Activated CD8-positive, alpha-beta memory T cell treated with anti-CD3 and anti-CD28 coated beads, Interleukin-2, amount 50 U/mL, for 24 hours (primary cell): Measurements from ENCODE around the gene CCDC172.

ENCODE experiments used
- DNase-seq: peaks from one replicate; pipeline ENCODE4 v3.0.0-alpha.2; 2020; ENCODE audit errors: extremely low read depth

CCDC172 gene

GRCh38 chr10:116324227-116324950, at the start of gene CCDC172:
Gene CCDC172 (plus strand): TSS chr10:116324448. CDS start chr10:116325012, 564 bp downstream.
- DNase-seq = no peak

GRCh38 chr10:116276981-116277380, 47.3 kb upstream of the CCDC172 start:
- no peak for DNase-seq

GRCh38 chr10:116278846-116279245, 45.4 kb upstream of the CCDC172 start:
- DNase-seq = no peak

GRCh38 chr10:116281775-116282174, 42.5 kb upstream of the CCDC172 start:
- no peak for DNase-seq

- DNase-seq = no peak
Observed at GRCh38 chr10:116286626-116287200, 37.5 kb upstream of the CCDC172 start.

- no peak for DNase-seq
Observed at GRCh38 chr10:116287906-116288501, 36.2 kb upstream of the CCDC172 start.

- no peak for DNase-seq
Observed at GRCh38 chr10:116289652-116290051, 34.6 kb upstream of the CCDC172 start.

- DNase-seq = no peak
Observed at GRCh38 chr10:116292493-116292892, 31.8 kb upstream of the CCDC172 start.

- DNase-seq = no peak
Observed at GRCh38 chr10:116296291-116296721, 27.9 kb upstream of the CCDC172 start.

- DNase-seq = no peak
Observed at GRCh38 chr10:116298586-116298985, 25.7 kb upstream of the CCDC172 start.

- no peak for DNase-seq
Observed at GRCh38 chr10:116300542-116300941, 23.7 kb upstream of the CCDC172 start.

GRCh38 chr10:116304923-116305322, 19.3 kb upstream of the CCDC172 start:
- DNase-seq = no peak

- no peak for DNase-seq
Observed at GRCh38 chr10:116306847-116307246, 17.4 kb upstream of the CCDC172 start.

GRCh38 chr10:116307455-116307854, 16.8 kb upstream of the CCDC172 start:
- DNase-seq = no peak

- DNase-seq = no peak
Observed at GRCh38 chr10:116311016-116311415, 13.2 kb upstream of the CCDC172 start.

- DNase-seq = no peak
Observed at GRCh38 chr10:116311706-116312490, 12.3 kb upstream of the CCDC172 start.

GRCh38 chr10:116312548-116312947, 11.7 kb upstream of the CCDC172 start:
- no peak for DNase-seq

- no peak for DNase-seq
Observed at GRCh38 chr10:116316503-116316902, 7.7 kb upstream of the CCDC172 start.

GRCh38 chr10:116324951-116325635, 845 bp downstream of the CCDC172 start:
- DNase-seq = no peak

GRCh38 chr10:116325987-116326386, 1.7 kb downstream of the CCDC172 start:
- DNase-seq = no peak

GRCh38 chr10:116329153-116329552, 4.9 kb downstream of the CCDC172 start:
- no peak for DNase-seq

GRCh38 chr10:116331815-116332214, 7.6 kb downstream of the CCDC172 start:
- DNase-seq = no peak
